ENCODE data around the gene OR1G1. TPM values are rescaled to one million over a fixed set of nuclear protein-coding genes. Genes with fewer than 3 reads are reported as not detected.

OR1G1 gene
- total RNA-seq, 1 experiment from 2014 or later = not detected

GRCh38 chr17:3167574-3167973 lies 40.2 kb upstream of the OR1G1 start:
- Mint-ChIP-seq H3K27me3 (ENCODE audit: low read depth) (no peaks in the 10 kb centered on the region; the same call in 1 of the 2 replicates), H3K9me3 (peaks cover 80 to 99% of the 10 kb centered on the region in 2 experiments), H3K36me3 (ENCODE audit: insufficient read depth in 1 of 3, low read depth in 3 of 3) (peaks cover 3 to 29% (median 7%) of the 10 kb centered on the region in 3 experiments; a peak in 4 of 7 replicates), H3K4me3 (no peak overlapping the region), H3K27ac (no peak overlapping the region), H3K4me1 (no peaks in the 10 kb centered on the region)
- H3K9me3 ChIP-seq (ENCODE audit: control insufficient read depth, low read depth, low read length) = peaks cover 71% of the 10 kb centered on the region
- H3K4ac ChIP-seq (ENCODE audit: low read depth, low read length) = no peak overlapping the region
- no peaks in the 10 kb centered on the region for H3K23me2 ChIP-seq (ENCODE audit: insufficient read length, low read depth, low read length, poor library complexity, severe bottlenecking)
- H2AFZ ChIP-seq (ENCODE audit: low read length) = no peak overlapping the region
- DNase-seq = no peak
- H3K14ac ChIP-seq (ENCODE audit: insufficient read depth, low read length) = no peak overlapping the region
- H3K79me2 ChIP-seq (ENCODE audit: insufficient read depth, low read length) = no peaks in the 10 kb centered on the region
- H2AK5ac ChIP-seq (ENCODE audit: insufficient read length, low read length) = no peak overlapping the region
- no peak overlapping the region for H3T11ph ChIP-seq (ENCODE audit: low read length)
- no peak overlapping the region for H3K18ac ChIP-seq (ENCODE audit: insufficient read length, low read depth, low read length)
- no peak overlapping the region for H3K27ac ChIP-seq (ENCODE audit: insufficient read length, low read depth, low read length)
- no peaks in the 10 kb centered on the region for H4K20me1 ChIP-seq (ENCODE audit: control insufficient read depth, insufficient read depth, insufficient read length)
- no peaks in the 10 kb centered on the region for H3K4me1 ChIP-seq (ENCODE audit: insufficient read depth, low read length)
- no peak overlapping the region for H3K4me2 ChIP-seq (ENCODE audit: insufficient read depth, insufficient read length, low read length)
- no peaks in the 10 kb centered on the region for H3K79me1 ChIP-seq (ENCODE audit: insufficient read depth, low read depth, low read length, poor library complexity, severe bottlenecking)
- H3K23ac ChIP-seq (ENCODE audit: insufficient read length, low read depth, low read length) = no peak overlapping the region
- H2BK5ac ChIP-seq (ENCODE audit: insufficient read length, low read length) = no peak overlapping the region
- no peak for TF ChIP-seq CTCF (conservative IDR thresholded peaks at IDR 0.05)
- no peak overlapping the region for H4K8ac ChIP-seq (replicated peaks; ENCODE audit: insufficient read length, low read depth, low read length)
- H3K56ac ChIP-seq (ENCODE audit: insufficient read length, low read depth, low read length) = no peak overlapping the region
- no peaks in the 10 kb centered on the region for H3K27me3 ChIP-seq (ENCODE audit: insufficient read depth, low read length)
- no peak overlapping the region for H2BK12ac ChIP-seq (ENCODE audit: insufficient read length, low read depth, low read length)
- H2BK120ac ChIP-seq (ENCODE audit: low read depth, low read length, poor library complexity, severe bottlenecking) = no peak overlapping the region
- WGBS (ENCODE audit: extremely low coverage, insufficient read length, low lambda C conversion rate) = no CpG with 5 or more reads among the region's 5 CpGs
- no peak overlapping the region for H2BK20ac ChIP-seq (ENCODE audit: low read depth, low read length, poor library complexity, severe bottlenecking)
- no peak overlapping the region for H4K91ac ChIP-seq (ENCODE audit: insufficient read length, low read depth, low read length)
- no peak overlapping the region for H2BK15ac ChIP-seq (ENCODE audit: low read depth, low read length)
- no peak overlapping the region for H3K9ac ChIP-seq (ENCODE audit: extremely low read depth, insufficient read length, low read length)
- H4K5ac ChIP-seq (ENCODE audit: insufficient read length, low read depth, low read length) = no peak overlapping the region

Data from H9 (cell line).